A673 (cell line): Measurements from ENCODE around the gene ZNF33A.
"Not testable (repeated sequence)": the region's sequence is repeated elsewhere in the genome, so short reads cannot be mapped to it uniquely, and the experiment has no call there.

Experiments used
- CTCF ChIP-seq: fragments of 300-800, 200-600 bp; sonication (generic); conservative IDR thresholded peaks from 2 replicates; pipeline ENCODE4 v1.5.1; 2017; ENCODE audit warnings: low read depth, mild to moderate bottlenecking, antibody characterized with exemption, low read length, moderate library complexity, mixed read lengths
- EZH2 ChIP-seq: fragments of 200-600 bp; sonication (generic); IDR thresholded peaks from 2 replicates; pipeline ENCODE4 v1.6.1; 2017; ENCODE audit warnings: borderline replicate concordance, low read depth, mild to moderate bottlenecking, mixed read lengths, antibody characterized with exemption, low read length; ENCODE audit not compliant: poor library complexity, severe bottlenecking

GRCh38 chr10:38019124-38019523 is 8.6 kb downstream of the ZNF33A start:
- TF ChIP-seq EZH2, CTCF: not testable (repeated sequence)
